HG02571 (cell line): ENCODE data around the gene FFAR2.
"Not testable (repeated sequence)": the region's sequence is repeated elsewhere in the genome, so short reads cannot be mapped to it uniquely, and the experiment has no call there.

Experiments
- ATAC-seq: cut with Tn5 transposase; IDR thresholded peaks from one replicate; pipeline ENCODE4 v1.9.1; 2021; ENCODE audit warnings: mild to moderate bottlenecking, moderate library complexity; ENCODE audit not compliant: unreplicated experiment

FFAR2 gene

DNA sequence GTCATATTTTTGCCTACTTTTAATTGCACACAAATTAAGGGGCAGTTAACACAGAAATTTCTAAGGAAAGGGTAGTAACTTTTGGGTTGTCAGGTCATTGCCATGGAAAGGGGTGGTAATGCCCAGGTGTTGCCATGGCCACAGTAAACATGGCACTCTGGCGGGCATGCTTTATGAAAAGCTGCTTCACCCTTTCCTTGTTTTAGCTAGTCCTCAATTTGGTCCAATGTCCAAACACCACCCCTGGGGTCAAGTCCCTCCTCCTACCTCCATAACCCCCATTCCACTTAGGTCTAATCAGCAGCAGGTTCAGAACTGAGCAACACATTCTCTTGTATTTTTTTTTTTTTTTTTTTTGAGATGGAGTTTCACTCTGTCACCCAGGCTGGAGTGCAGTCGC lies 6.6 kb downstream of the FFAR2 start:
- ATAC-seq = no peak

- no peak for ATAC-seq
Observed at GRCh38 chr19:35455616-35456201, 7.7 kb downstream of the FFAR2 start.

- peak; percentile 40 for ATAC-seq
Observed at GRCh38 chr19:35457173-35457572, 9.1 kb downstream of the FFAR2 start.

DNA sequence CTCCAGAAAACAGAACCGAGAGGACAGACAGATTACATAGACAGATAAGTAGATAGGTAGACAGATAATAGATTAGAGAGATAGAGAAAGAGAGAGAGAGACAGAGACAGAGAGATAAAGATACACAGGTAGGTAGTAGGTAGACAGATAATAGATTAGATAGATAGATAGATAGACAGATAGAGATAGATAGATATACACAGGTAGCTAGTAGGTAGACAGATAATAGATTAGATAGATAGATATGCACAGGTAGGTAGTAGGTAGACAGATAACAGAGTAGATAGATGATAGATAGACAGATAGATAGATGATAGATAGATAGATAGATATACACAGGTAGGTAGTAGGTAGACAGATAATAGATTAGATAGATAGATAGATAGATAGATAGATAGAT lies 10.1 kb downstream of the FFAR2 start:
- no peak for ATAC-seq

DNA sequence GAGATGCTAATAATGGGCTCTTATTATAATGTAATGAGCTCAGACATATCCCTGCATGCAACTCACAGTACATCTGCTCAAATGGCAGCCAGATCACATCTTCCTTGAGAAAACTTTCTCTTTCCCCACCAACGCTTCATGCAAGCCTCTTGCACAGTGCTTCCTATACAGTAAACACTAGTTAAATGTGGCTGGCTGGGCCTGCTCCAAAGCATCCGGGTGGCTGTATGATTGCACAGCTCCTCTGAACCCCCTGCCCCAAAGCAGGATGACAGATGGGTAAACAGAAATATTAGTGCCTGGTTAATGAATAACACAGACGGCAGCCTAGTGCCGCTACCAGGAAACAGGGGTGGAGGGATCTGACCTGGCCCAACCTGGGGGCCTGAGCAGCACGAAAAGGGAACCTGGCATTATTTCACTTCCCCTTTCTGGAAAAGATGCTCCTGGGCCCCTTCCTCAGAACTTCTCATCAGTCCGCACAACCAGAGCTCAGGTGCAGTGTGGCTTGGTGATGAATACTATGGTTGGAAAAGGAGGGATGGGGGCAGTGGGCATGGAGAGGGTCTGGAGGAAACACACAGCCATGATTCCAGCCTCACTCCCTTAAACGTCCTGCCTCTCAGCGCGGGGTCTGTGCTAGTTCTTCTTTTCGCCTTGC lies 10.8 kb downstream of the FFAR2 start:
- no peak for ATAC-seq

GRCh38 chr19:35459414-35460082 lies 11.5 kb downstream of the FFAR2 start:
- no peak for ATAC-seq

DNA sequence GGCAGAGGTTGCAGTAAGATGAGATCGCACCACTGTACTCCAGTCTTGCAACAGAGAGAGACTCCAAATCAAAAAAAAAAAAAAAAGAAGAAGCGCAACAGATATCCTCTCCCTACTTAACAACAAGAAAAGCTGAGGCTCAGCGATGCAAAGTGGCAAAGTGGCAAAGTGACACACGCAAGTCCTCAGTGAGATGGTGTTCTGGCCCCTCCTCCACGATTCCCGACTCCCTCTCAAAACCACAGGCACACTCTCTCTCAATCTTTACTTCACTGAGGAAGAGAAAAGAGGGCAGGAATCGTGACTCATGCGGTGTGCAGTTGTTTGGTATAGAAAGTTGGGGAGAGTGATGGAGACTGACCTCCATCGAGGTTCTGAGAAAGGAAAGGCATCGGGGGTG lies 12.6 kb downstream of the FFAR2 start:
- no peak for ATAC-seq

DNA sequence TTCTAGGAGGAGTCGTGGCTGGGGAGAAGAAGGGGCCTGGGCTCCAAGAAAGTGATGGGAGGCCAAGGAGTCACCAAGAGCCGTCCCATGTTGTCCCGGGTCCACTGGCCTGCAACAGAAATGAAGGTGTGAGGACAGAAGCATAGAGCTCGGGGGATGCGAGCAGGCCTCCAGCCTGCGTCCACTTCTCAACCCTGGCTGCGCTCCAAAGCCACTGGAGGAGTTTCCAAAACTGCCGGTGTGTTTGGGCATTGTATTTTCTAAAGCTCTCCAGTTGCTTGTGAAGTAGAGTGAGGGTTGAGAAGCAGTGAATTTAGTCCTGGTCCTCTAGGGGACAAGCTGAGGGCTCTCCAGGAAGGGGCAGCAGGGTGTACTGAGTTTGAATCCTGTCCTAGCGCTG lies 13.0 kb downstream of the FFAR2 start:
- ATAC-seq = no peak

DNA sequence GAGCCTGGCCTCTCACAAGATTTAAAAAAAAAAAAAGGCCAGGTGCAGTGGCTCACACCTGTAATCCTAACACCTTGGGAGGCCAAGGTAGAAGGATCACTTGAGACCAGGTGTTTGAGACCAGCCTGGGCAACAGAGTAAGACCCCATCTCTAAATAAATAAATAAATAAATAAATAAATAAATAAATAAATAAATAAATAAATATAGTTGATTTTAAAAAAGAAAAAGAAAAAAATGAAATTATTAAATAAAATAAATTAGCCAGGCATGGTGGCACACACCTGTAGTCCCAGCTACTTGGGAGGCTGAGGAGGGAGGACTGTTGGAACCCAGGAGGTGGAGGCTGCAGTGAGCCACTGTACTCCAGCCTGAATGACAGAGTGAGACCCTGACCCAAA lies 13.7 kb downstream of the FFAR2 start:
- ATAC-seq = not testable (repeated sequence)

DNA sequence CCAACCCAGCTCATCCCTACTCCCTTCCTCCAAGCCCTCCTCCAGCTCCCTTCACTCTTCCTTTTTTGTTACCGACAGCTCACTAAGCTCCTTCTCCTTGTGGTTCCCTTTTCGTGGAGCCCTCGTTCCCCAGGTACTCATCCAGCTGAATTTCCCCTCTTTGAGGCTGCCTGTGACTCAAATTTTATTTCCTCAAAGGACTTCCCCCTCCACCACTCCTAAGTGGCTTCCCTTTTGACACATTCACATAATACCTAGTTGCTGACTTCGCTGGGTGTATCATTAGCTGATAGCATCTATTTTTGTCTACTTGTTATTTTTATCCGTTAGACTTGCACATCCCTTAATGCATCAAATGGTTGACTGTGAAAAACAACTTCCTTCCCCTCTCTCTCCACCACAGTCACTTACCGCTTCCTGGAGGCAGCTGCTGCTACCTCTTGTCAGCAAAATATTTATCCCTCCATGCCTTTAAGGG lies 14.5 kb downstream of the FFAR2 start:
- no peak for ATAC-seq

- not testable (repeated sequence) for ATAC-seq
Observed at GRCh38 chr19:35462956-35463355, 14.9 kb downstream of the FFAR2 start.

DNA sequence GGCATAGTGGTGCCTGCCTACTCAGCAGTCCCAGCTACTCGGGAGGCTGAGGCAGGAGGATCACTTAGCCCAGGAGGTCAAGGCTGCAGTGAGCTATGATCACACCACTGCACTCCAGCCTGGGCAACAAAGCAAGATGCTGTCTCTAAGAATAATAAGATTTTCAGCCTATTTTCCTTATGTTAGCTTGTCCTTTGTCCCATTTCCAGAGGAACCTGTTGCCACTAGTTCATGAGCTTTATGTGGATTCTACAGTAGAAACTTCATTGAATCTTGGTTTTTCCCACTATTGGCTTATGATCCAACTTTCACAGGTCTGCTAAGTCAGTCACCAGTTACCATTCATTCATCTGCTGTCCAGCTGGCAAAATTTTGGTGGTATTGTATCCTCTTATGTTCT lies 18.2 kb downstream of the FFAR2 start:
- no peak for ATAC-seq

GRCh38 chr19:35468637-35469036 lies 20.6 kb downstream of the FFAR2 start:
- no peak for ATAC-seq

DNA sequence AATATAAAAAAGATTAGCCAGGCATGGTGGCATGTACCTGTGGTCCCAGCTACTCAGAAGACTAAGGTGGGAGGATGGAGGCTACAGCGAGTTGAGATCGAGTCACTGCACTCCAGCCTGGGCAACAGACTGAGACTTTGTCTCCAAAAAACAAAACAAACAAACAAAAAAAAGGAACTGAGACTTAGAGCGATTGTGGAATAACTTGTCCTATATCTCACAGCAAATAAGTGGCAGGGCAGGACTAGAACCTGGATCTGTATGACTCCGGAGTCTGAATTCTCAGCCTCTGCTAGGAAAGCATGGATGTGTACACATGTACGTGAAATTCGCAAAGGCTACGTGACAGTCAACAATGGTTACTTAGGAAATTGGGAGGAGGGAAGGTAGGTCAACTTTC lies 22.1 kb downstream of the FFAR2 start:
- no peak for ATAC-seq

- not testable (repeated sequence) for ATAC-seq
Observed at GRCh38 chr19:35471075-35471474, 23.0 kb downstream of the FFAR2 start.

GRCh38 chr19:35471946-35472345 lies 23.9 kb downstream of the FFAR2 start:
- no peak for ATAC-seq

DNA sequence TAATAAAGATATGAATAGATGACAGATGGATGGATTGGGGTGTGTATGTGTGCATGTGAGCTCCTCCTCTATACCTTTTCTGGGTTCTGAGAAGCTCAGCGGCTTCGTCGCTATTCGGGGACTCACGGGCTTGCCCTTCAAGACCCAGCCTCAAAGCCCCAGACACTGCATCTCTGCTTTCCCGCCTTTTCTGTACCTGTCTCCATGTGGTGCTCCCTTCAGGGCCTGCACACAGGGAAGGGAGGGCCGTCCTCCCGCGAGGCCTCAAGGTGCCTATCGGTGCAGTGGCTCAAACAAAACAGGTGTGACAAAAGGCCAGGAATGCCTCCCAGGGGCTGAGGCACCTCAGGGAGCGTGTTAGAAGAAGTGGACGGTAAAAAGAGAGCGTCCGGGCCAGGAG lies 26.0 kb downstream of the FFAR2 start:
- no peak for ATAC-seq

DNA sequence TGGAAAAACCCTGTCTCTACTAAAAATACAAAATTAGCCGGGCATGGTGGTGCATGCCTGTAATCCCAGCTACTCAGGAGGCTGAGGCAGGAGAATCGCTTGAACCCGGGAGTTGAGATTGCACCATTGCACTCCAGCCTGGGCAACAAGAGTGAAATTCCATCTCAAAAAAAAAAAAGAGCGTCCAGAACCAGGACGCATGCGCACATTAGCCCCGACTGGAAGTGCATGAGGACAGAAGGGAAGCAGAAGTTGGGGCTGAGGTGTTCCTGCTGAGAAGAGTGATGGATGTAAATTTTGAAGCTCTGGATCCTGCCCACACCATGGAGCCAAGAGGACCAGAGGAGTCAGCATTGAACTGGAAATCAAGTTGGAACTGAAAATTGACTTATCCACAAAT lies 26.5 kb downstream of the FFAR2 start:
- not testable (repeated sequence) for ATAC-seq

DNA sequence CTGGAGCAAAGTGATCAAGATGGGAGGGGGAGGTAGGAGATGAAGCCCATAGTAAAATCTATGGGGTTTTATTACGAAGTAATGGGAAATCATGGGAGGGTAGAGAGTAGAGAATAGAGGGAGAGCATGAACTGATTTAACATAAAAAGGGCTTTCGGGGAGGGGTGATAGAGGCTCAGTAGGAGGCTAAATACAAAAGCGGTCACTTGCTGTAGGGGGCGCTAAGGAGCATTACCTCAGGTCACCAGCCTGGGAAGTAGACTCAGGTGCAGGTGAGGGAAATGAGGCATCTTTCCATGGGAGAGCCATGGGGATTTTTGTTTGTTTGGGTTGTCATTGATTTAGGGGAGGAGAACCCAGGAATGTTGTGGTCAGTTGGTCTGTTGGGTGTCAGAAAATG lies 28.1 kb downstream of the FFAR2 start:
- no peak for ATAC-seq

DNA sequence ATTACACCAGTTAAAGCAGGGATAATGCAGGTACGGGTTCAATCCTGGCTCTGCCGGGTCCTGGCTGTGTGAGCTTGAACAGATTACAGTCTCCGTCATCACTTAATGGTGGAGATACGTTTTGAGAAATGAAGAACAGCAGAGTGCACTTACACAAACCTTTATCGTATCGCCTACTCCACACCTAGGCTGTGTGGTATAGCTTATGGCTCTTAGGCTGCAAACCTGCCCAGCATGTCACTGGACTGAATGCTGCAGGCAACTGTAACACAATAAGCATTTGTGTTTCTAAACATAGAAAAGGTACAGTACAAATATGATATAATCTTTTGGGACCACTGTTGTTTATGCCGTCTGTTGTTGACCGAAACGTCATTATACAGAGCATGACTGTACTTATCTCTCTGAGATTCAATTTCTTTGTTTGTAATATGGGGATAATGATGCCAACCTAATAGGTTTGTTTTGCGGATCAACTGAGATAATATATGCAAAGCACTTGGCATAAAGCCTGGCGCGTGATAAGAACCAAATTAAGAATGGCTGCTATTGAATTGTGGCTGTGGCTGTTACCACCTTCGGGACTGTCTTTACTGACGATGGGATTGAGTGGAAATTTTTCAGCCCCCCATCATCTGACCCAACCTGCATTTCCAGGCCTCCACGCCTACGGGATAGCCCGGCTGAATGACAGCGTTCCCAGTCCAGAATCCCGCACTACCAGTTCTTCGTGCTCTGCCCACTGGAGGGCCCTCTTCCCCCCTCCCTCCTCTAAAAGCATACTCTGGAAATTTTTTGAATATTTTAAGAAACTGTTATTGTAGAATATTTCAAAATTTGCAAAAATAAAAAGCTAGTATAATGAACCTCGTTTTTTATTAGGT lies 31.0 kb downstream of the FFAR2 start:
- no peak for ATAC-seq

DNA sequence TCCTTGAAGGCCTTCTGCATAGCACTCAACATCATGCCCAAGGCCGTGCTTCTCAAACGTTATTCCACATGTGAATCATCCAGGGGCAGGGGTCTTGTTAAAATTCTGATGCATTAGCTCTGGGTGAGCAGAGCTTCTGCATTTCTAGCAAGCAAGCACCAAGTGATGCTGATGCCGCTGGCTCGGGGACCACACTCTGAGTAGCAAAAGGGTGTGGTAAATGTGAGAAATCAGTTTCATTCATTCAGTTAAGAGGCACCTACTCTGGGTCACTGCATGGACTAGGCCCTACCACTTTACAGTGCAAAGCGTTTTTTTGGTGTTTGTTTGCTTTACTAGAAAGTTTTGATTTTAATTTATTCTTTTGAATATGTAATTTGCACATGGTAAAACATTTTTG lies 35.0 kb downstream of the FFAR2 start:
- no peak for ATAC-seq
